Natural killer cell (primary cell): ENCODE results near the gene SBNO1. TPM values are rescaled to one million over a fixed set of nuclear protein-coding genes. Genes with fewer than 3 reads are reported as not detected.
A peak's percentile ranks its signal among the peaks of the same experiment; 100 is the strongest.

Experiments
- ATAC-seq, 3 donors: fragments of 150-1000 bp in 2 of 3; fragments of 200-7000 bp in 1 of 3; cut with Tn5 transposase; 1 replicate in 1 of 3; 2 replicates in 2 of 3; pipeline ENCODE4 v1.10.0; 2021; ENCODE audit warnings: mild to moderate bottlenecking in 2 of 3, moderate library complexity in 2 of 3
- DNase-seq, 2 donors: peaks; one replicate each; pipeline versions ENCODE4 v3.0.0 to v3.0.0-alpha.2; 2013 to 2021; ENCODE audit warnings: mixed read lengths in 1 of 2
- H3K27ac ChIP-seq: one replicate; pipeline ENCODE4 v1.5.1; 2013; ENCODE audit warnings: mild to moderate bottlenecking, low read length
- H3K27me3 ChIP-seq: one replicate; pipeline ENCODE4 v1.6.1; 2013; ENCODE audit warnings: low read length; ENCODE audit not compliant: control insufficient read depth, insufficient read depth
- H3K36me3 ChIP-seq: one replicate; pipeline ENCODE4 v1.6.1; 2013; ENCODE audit warnings: low read length; ENCODE audit not compliant: control insufficient read depth, insufficient read depth
- H3K4me1 ChIP-seq: one replicate; pipeline ENCODE4 v1.6.1; 2013; ENCODE audit warnings: low read length; ENCODE audit not compliant: control insufficient read depth, insufficient read depth
- H3K4me3 ChIP-seq: one replicate; pipeline ENCODE4 v1.5.1; 2013; ENCODE audit warnings: low read length
- H3K9me3 ChIP-seq: one replicate; pipeline ENCODE4 v1.6.1; 2013; ENCODE audit warnings: low read length; ENCODE audit not compliant: control insufficient read depth, insufficient read depth
- H3K27ac Mint-ChIP-seq, 2 donors: one replicate each; pipeline ENCODE4 v1.8.0; 2022; ENCODE audit warnings: mild to moderate bottlenecking in 2 of 2, mixed read lengths in 2 of 2, moderate library complexity in 1 of 2
- H3K27me3 Mint-ChIP-seq, 2 donors: one replicate each; pipeline ENCODE4 v1.8.0; 2022; ENCODE audit warnings: low read depth in 2 of 2, mixed read lengths in 2 of 2
- H3K36me3 Mint-ChIP-seq: one replicate; pipeline ENCODE4 v1.8.0; 2022; ENCODE audit warnings: mixed read lengths
- H3K4me1 Mint-ChIP-seq, 2 donors: one replicate each; pipeline ENCODE4 v1.8.0; 2022; ENCODE audit warnings: mixed read lengths in 2 of 2
- H3K4me3 Mint-ChIP-seq: one replicate; pipeline ENCODE4 v1.8.0; 2022; ENCODE audit warnings: mild to moderate bottlenecking, moderate library complexity, mixed read lengths
- H3K9me3 Mint-ChIP-seq, 2 donors: one replicate each; pipeline ENCODE4 v1.8.0; 2022; ENCODE audit warnings: mixed read lengths in 2 of 2
- CTCF ChIP-seq: fragments of 200-600 bp; IDR thresholded peaks from one replicate; pipeline ENCODE4 v1.8.0; 2022; ENCODE audit warnings: antibody characterized with exemption
- WGBS: methylation state at CpG from one replicate; pipeline ENCODE4 v1.1.7; 2013; ENCODE audit warnings: missing lambda C conversion rate; ENCODE audit not compliant: insufficient coverage; 5-methylcytosine and 5-hydroxymethylcytosine counted together
- intact Hi-C: fragments of 100-400 bp; cut with micrococcal nuclease; formaldehyde crosslinking; loops from one replicate; pipeline ENCODE4 v1.14.2; 2022
- total RNA-seq, 4 donors: library from RNA; stranded (reverse); fragments of 120-200 nt in 1 of 4; gene quantifications; one replicate each; pipeline versions ENCODE4 v1.2.3 to v1.2.4, GENCODE V29; 2013 to 2022

The SBNO1 gene
- total RNA-seq, 3 donors from 2014 or later (not counting 1 experiment from before 2014, with no cell fraction given): 30.7 to 40.3 (median 34.3) TPM

GRCh38 chr12:123271001-123271668 lies 93.5 kb downstream of the SBNO1 start:
- H3K27me3 ChIP-seq: no peaks in the 10 kb centered on the region
- H3K4me3 ChIP-seq: no peak overlapping the region
- ATAC-seq (peak; percentile 83 to 87 (median 83)), DNase-seq (peak; percentile 66 to 85)
- no peaks in the 10 kb centered on the region for H3K9me3 ChIP-seq
- no peak for TF ChIP-seq CTCF
- H3K27me3 Mint-ChIP-seq: no peaks in the 10 kb centered on the region
- peaks cover 35% of the 10 kb centered on the region for H3K4me1 ChIP-seq
- no peaks in the 10 kb centered on the region for H3K9me3 Mint-ChIP-seq
- no peaks in the 10 kb centered on the region for H3K36me3 Mint-ChIP-seq
- H3K36me3 ChIP-seq: no peaks in the 10 kb centered on the region
- H3K4me1 Mint-ChIP-seq: peaks cover 5 to 36% of the 10 kb centered on the region in 2 donors
- WGBS: under 1% methylated on average over 108 of the region's 108 CpGs
- H3K27ac ChIP-seq: no peak overlapping the region
- intact Hi-C loops: no loop called here
- H3K4me3 Mint-ChIP-seq: no peak overlapping the region
- no peak overlapping the region for H3K27ac Mint-ChIP-seq

GRCh38 chr12:123270214-123271000 lies 94.2 kb downstream of the SBNO1 start:
- peaks cover 35% of the 10 kb centered on the region for H3K4me1 ChIP-seq
- DNase-seq (peak in 1 of 2 donors; percentile 40), ATAC-seq (no peak)
- no peak overlapping the region for H3K27ac ChIP-seq
- Mint-ChIP-seq H3K9me3 (no peaks in the 10 kb centered on the region), H3K4me3 (peak overlapping the region; percentile 78), H3K4me1 (peaks cover 5 to 36% of the 10 kb centered on the region in 2 donors), H3K27me3 (no peaks in the 10 kb centered on the region), H3K36me3 (no peaks in the 10 kb centered on the region), H3K27ac (peak overlapping the region in 1 of 2 donors; percentile 71)
- under 1% methylated on average over 51 of the region's 51 CpGs for WGBS
- intact Hi-C loops: loop anchor here (1.0 kb wide), 1 partner anchor 95 kb away; no protein-coding TSS in a partner anchor
- H3K27me3 ChIP-seq: no peaks in the 10 kb centered on the region
- H3K4me3 ChIP-seq: peak overlapping the region; percentile 36
- no peaks in the 10 kb centered on the region for H3K9me3 ChIP-seq
- no peaks in the 10 kb centered on the region for H3K36me3 ChIP-seq
- no peak for TF ChIP-seq CTCF

- no peak for TF ChIP-seq CTCF
- 4% methylated on average over 7 of the region's 7 CpGs for WGBS
- peaks cover 35% of the 10 kb centered on the region for H3K4me1 ChIP-seq
- H3K4me3 ChIP-seq: peak overlapping the region; percentile 36
- ATAC-seq (no peak), DNase-seq (no peak)
- Mint-ChIP-seq H3K27ac (peak overlapping the region in 1 of 2 donors; percentile 71), H3K4me1 (peaks cover 5 to 36% of the 10 kb centered on the region in 2 donors), H3K4me3 (peak overlapping the region; percentile 78), H3K27me3 (no peaks in the 10 kb centered on the region), H3K36me3 (no peaks in the 10 kb centered on the region), H3K9me3 (no peaks in the 10 kb centered on the region)
- H3K27me3 ChIP-seq: no peaks in the 10 kb centered on the region
- intact Hi-C loops: loop anchor here (1.0 to 5.0 kb wide), 2 partner anchors 95 to 312 kb away; partner anchors contain the start of gene TMED2
- H3K36me3 ChIP-seq: no peaks in the 10 kb centered on the region
- H3K9me3 ChIP-seq: no peaks in the 10 kb centered on the region
- H3K27ac ChIP-seq: no peak overlapping the region
Measured at GRCh38 chr12:123269896-123270213, 94.8 kb downstream of the SBNO1 start.
